Measurements from ENCODE around the gene IRF7.

DNA sequence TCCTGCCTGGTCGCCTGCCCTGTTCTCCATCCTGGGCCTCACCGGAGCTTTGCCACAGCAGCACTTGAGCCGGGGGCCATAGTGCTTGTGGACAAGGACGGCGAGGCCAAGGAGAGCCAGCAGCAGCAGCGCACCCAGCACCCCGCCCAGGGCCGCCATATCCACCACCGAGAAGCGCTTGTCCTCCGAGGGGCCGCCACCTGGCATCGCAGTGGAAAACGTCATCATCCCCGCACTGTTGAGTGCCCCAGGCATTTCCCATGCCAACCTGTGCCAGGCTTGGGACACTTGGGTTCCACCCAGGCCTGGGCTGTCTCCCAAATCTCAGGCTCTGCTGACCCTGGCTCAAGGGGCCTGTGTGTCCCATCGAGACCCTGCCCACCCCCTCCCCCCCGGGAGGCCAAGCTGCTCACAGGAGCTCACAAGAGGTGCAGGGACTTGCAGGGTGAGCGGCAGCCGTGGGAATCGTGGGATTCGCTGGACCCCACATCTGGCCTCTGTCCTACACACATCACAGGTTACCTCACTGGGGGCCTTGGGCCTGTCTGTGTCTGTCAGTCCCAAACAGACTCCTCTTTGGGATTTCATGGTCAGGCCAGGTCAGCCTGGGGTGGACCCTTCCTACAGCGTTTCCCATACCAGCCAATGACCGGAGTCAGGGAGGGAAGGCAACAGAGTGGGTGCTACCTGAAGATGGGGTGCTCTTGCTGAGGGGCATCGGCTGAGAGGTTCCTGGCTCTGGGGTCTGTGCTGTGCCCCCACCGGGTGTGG is 2.3 kb upstream of the IRF7 start:
- TF ChIP-seq, protein P1, sequence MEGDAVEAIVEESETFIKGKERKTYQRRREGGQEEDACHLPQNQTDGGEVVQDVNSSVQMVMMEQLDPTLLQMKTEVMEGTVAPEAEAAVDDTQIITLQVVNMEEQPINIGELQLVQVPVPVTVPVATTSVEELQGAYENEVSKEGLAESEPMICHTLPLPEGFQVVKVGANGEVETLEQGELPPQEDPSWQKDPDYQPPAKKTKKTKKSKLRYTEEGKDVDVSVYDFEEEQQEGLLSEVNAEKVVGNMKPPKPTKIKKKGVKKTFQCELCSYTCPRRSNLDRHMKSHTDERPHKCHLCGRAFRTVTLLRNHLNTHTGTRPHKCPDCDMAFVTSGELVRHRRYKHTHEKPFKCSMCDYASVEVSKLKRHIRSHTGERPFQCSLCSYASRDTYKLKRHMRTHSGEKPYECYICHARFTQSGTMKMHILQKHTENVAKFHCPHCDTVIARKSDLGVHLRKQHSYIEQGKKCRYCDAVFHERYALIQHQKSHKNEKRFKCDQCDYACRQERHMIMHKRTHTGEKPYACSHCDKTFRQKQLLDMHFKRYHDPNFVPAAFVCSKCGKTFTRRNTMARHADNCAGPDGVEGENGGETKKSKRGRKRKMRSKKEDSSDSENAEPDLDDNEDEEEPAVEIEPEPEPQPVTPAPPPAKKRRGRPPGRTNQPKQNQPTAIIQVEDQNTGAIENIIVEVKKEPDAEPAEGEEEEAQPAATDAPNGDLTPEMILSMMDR (IDR thresholded peaks at IDR 0.05): no peak
- TF ChIP-seq POLR2A (IDR thresholded peaks at IDR 0.05) (no peak), POLR2AphosphoS5 (IDR thresholded peaks at IDR 0.05) (no peak), EP300 (IDR thresholded peaks at IDR 0.05; ENCODE audit: low read depth) (no peak)

Data from transverse colon (tissue), 4 donors.